Thyroid gland (tissue), 4 donors: Measurements from ENCODE around the gene CST7.

Source experiments
- POLR2A ChIP-seq, 2 donors: fragments of 450-650 bp; IDR thresholded peaks; one replicate each; pipeline ENCODE4 v1.6.1; 2017; ENCODE audit warnings: antibody characterized with exemption in 2 of 2, mild to moderate bottlenecking in 2 of 2, moderate library complexity in 1 of 2
- TF ChIP-seq, protein P1 (sequence below), 6 experiments: fragments of 200-600 bp in 3 of 6; fragments of 450-650 bp in 3 of 6; sonication (generic) in 3 of 6; IDR thresholded peaks; one replicate each; pipeline ENCODE4 v1.5.1; 2016 to 2019; ENCODE audit warnings: antibody characterized with exemption in 6 of 6, mild to moderate bottlenecking in 2 of 6, inconsistent platforms in 1 of 6, moderate library complexity in 1 of 6

DNA sequence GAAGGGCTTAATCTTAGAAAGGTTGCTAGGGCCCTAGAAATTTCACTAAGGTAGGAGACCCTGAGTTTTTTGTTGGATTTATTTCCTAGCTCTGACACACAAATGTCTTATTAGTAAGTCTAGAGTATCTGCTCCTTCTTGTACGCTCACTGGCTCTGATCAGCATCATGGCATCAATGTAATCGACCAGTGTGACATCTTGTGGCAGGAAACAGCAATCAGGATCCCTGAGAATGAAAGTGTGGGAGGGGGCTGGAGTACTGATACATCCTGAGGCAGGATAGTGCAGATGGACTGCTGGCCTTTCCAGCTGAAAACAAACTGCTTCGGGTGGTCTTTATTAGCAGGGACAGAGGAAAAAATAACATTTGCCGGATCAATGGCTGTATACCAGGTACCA, 10.0 kb upstream of the CST7 start:
- TF ChIP-seq, protein P1, sequence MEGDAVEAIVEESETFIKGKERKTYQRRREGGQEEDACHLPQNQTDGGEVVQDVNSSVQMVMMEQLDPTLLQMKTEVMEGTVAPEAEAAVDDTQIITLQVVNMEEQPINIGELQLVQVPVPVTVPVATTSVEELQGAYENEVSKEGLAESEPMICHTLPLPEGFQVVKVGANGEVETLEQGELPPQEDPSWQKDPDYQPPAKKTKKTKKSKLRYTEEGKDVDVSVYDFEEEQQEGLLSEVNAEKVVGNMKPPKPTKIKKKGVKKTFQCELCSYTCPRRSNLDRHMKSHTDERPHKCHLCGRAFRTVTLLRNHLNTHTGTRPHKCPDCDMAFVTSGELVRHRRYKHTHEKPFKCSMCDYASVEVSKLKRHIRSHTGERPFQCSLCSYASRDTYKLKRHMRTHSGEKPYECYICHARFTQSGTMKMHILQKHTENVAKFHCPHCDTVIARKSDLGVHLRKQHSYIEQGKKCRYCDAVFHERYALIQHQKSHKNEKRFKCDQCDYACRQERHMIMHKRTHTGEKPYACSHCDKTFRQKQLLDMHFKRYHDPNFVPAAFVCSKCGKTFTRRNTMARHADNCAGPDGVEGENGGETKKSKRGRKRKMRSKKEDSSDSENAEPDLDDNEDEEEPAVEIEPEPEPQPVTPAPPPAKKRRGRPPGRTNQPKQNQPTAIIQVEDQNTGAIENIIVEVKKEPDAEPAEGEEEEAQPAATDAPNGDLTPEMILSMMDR (IDR thresholded peaks at IDR 0.05) = no peak
- no peak for TF ChIP-seq POLR2A (IDR thresholded peaks at IDR 0.05)
